H9 (cell line): ENCODE data around the gene LIF. TPM values are rescaled to one million over a fixed set of nuclear protein-coding genes. Genes with fewer than 3 reads are reported as not detected.
A peak's percentile ranks its signal among the peaks of the same experiment; 100 is the strongest.

ENCODE experiments used
- DNase-seq: peaks from one replicate; pipeline ENCODE4 v3.0.0-alpha.2; 2017
- H2AFZ ChIP-seq: one replicate; pipeline ENCODE4 v1.6.1; 2013; ENCODE audit warnings: mild to moderate bottlenecking, low read length, control low read depth, moderate library complexity
- H2AK5ac ChIP-seq: 2 replicates; pipeline ENCODE4 v1.6.1; 2013; ENCODE audit warnings: low read length, control low read depth, mixed read lengths; ENCODE audit not compliant: insufficient read length
- H2BK120ac ChIP-seq: one replicate; pipeline ENCODE4 v1.6.1; 2013; ENCODE audit warnings: low read depth, mild to moderate bottlenecking, low read length, control low read depth, inconsistent platforms; ENCODE audit not compliant: poor library complexity, severe bottlenecking
- H2BK12ac ChIP-seq: 2 replicates; pipeline ENCODE4 v1.6.1; 2013; ENCODE audit warnings: low read length, control low read depth, mixed read lengths, low read depth; ENCODE audit not compliant: insufficient read length
- H2BK15ac ChIP-seq: 2 replicates; pipeline ENCODE4 v1.6.1; 2013; ENCODE audit warnings: low read depth, low read length, control low read depth
- H2BK20ac ChIP-seq: one replicate; pipeline ENCODE4 v1.6.1; 2013; ENCODE audit warnings: low read depth, mild to moderate bottlenecking, low read length, control low read depth, inconsistent platforms; ENCODE audit not compliant: poor library complexity, severe bottlenecking
- H2BK5ac ChIP-seq: 2 replicates; pipeline ENCODE4 v1.6.1; 2013; ENCODE audit warnings: low read length, control low read depth, mixed read lengths; ENCODE audit not compliant: insufficient read length
- H3K14ac ChIP-seq: 2 replicates; pipeline ENCODE4 v1.6.1; 2013; ENCODE audit warnings: low read length, control low read depth; ENCODE audit not compliant: insufficient read depth
- H3K18ac ChIP-seq: 2 replicates; pipeline ENCODE4 v1.6.1; 2013; ENCODE audit warnings: low read depth, mild to moderate bottlenecking, mixed read lengths, low read length, control low read depth; ENCODE audit not compliant: insufficient read length
- H3K23ac ChIP-seq: 2 replicates; pipeline ENCODE4 v1.6.1; 2013; ENCODE audit warnings: low read length, control low read depth, mixed read lengths, low read depth; ENCODE audit not compliant: insufficient read length
- H3K23me2 ChIP-seq: 2 replicates; pipeline ENCODE4 v1.6.1; 2013; ENCODE audit warnings: low read depth, mild to moderate bottlenecking, mixed read lengths, low read length, control low read depth; ENCODE audit not compliant: insufficient read length, poor library complexity, severe bottlenecking
- H3K27ac ChIP-seq: 2 replicates; pipeline ENCODE4 v1.5.1; 2013; ENCODE audit warnings: low read length, control low read depth, mixed read lengths, low read depth; ENCODE audit not compliant: insufficient read length
- H3K27me3 ChIP-seq: 2 replicates; pipeline ENCODE4 v1.6.1; 2013; ENCODE audit warnings: low read length, control low read depth, inconsistent platforms; ENCODE audit not compliant: insufficient read depth
- H3K4ac ChIP-seq: 2 replicates; pipeline ENCODE4 v1.6.1; 2013; ENCODE audit warnings: low read depth, mild to moderate bottlenecking, control low read depth, inconsistent platforms, low read length, moderate library complexity
- H3K4me1 ChIP-seq: 2 replicates; pipeline ENCODE4 v1.6.1; 2013; ENCODE audit warnings: low read length, control low read depth, inconsistent platforms; ENCODE audit not compliant: insufficient read depth
- H3K4me2 ChIP-seq: 2 replicates; pipeline ENCODE4 v1.6.1; 2013; ENCODE audit warnings: low read length, control low read depth, mixed read lengths; ENCODE audit not compliant: insufficient read length, insufficient read depth
- H3K56ac ChIP-seq: 2 replicates; pipeline ENCODE4 v1.6.1; 2013; ENCODE audit warnings: low read depth, mild to moderate bottlenecking, mixed read lengths, low read length, control low read depth; ENCODE audit not compliant: insufficient read length
- H3K79me1 ChIP-seq: 2 replicates; pipeline ENCODE4 v1.6.1; 2013; ENCODE audit warnings: low read depth, mild to moderate bottlenecking, moderate library complexity, low read length, control low read depth, inconsistent platforms; ENCODE audit not compliant: insufficient read depth, poor library complexity, severe bottlenecking
- H3K79me2 ChIP-seq: 2 replicates; pipeline ENCODE4 v1.6.1; 2013; ENCODE audit warnings: low read length, control low read depth, inconsistent platforms; ENCODE audit not compliant: insufficient read depth
- H3K9ac ChIP-seq: 2 replicates; pipeline ENCODE4 v1.6.1; 2013; ENCODE audit warnings: low read length, control low read depth, mixed read lengths; ENCODE audit not compliant: insufficient read length; ENCODE audit errors: extremely low read depth
- H3K9me3 ChIP-seq: one replicate; pipeline ENCODE4 v1.6.1; 2013; ENCODE audit warnings: low read depth, low read length, inconsistent platforms; ENCODE audit not compliant: control insufficient read depth
- H3T11ph ChIP-seq: one replicate; pipeline ENCODE4 v1.6.1; 2013; ENCODE audit warnings: mild to moderate bottlenecking, low read length, control low read depth, inconsistent platforms
- H4K20me1 ChIP-seq: one replicate; pipeline ENCODE4 v1.6.1; 2013; ENCODE audit not compliant: control insufficient read depth, insufficient read length, insufficient read depth
- H4K5ac ChIP-seq: 2 replicates; pipeline ENCODE4 v1.6.1; 2013; ENCODE audit warnings: low read depth, mild to moderate bottlenecking, mixed read lengths, low read length, control low read depth; ENCODE audit not compliant: insufficient read length
- H4K8ac ChIP-seq: replicated peaks from 2 replicates; pipeline ENCODE4 v1.6.1; 2013; ENCODE audit warnings: low read length, control low read depth, mixed read lengths, low read depth; ENCODE audit not compliant: insufficient read length
- H4K91ac ChIP-seq: 2 replicates; pipeline ENCODE4 v1.6.1; 2013; ENCODE audit warnings: low read depth, mild to moderate bottlenecking, moderate library complexity, mixed read lengths, low read length, control low read depth; ENCODE audit not compliant: insufficient read length
- H3K27ac Mint-ChIP-seq, 3 experiments: 2 replicates in 2 of 3; 3 replicates in 1 of 3; pipeline ENCODE4 v1.8.0; 2020 to 2021; ENCODE audit warnings: mixed read lengths in 3 of 3, mild to moderate bottlenecking in 1 of 3, moderate library complexity in 1 of 3
- H3K27me3 Mint-ChIP-seq: 2 replicates; pipeline ENCODE4 v1.8.0; 2021; ENCODE audit warnings: low read depth, mild to moderate bottlenecking, moderate library complexity, mixed read lengths
- H3K36me3 Mint-ChIP-seq, 3 experiments: 2 replicates in 2 of 3; 3 replicates in 1 of 3; pipeline ENCODE4 v1.8.0; 2020 to 2021; ENCODE audit warnings: low read depth in 3 of 3, mixed read lengths in 3 of 3; ENCODE audit not compliant: insufficient read depth in 1 of 3
- H3K4me1 Mint-ChIP-seq, 2 experiments: 2 replicates each; pipeline ENCODE4 v1.8.0; 2020; ENCODE audit warnings: mixed read lengths in 2 of 2
- H3K4me3 Mint-ChIP-seq, 2 experiments: 2 replicates in 1 of 2; 3 replicates in 1 of 2; pipeline ENCODE4 v1.8.0; 2020 to 2021; ENCODE audit warnings: mild to moderate bottlenecking in 2 of 2, mixed read lengths in 2 of 2, moderate library complexity in 1 of 2
- H3K9me3 Mint-ChIP-seq, 2 experiments: 2 replicates in 1 of 2; 3 replicates in 1 of 2; pipeline ENCODE4 v1.8.0; 2020; ENCODE audit warnings: mild to moderate bottlenecking in 2 of 2, mixed read lengths in 2 of 2, moderate library complexity in 1 of 2
- CTCF ChIP-seq: fragments of 200-600 bp; sonication (generic); conservative IDR thresholded peaks from 3 replicates; pipeline ENCODE4 v1.8.0; 2021; ENCODE audit warnings: antibody characterized with exemption, mild to moderate bottlenecking
- WGBS: extraction: QIAGEN DNeasy Blood & Tissue Kit; methylation state at CpG from one replicate; pipeline ENCODE4 v1.1.7; 2013; ENCODE audit warnings: missing lambda C conversion rate, low lambda C conversion rate, mixed read lengths; ENCODE audit not compliant: insufficient read length; ENCODE audit errors: extremely low coverage; 5-methylcytosine and 5-hydroxymethylcytosine counted together
- total RNA-seq: library from RNA; stranded (reverse); gene quantifications from 2 replicates; pipeline ENCODE4 v1.2.1, GENCODE V29; 2021

LIF gene
- total RNA-seq, 1 experiment from 2014 or later, result 6.1 TPM

GRCh38 chr22:30228509-30229359 is 17.8 kb downstream of the LIF start:
- Histone ChIP-seq H4K5ac (no peak overlapping the region), H2BK12ac (no peak overlapping the region), H3K4me2 (no peak overlapping the region), H4K91ac (no peak overlapping the region), H2AFZ (no peak overlapping the region), H2BK120ac (no peak overlapping the region), H3K79me1 (no peaks in the 10 kb centered on the region), H4K8ac (no peak overlapping the region), H3K79me2 (no peaks in the 10 kb centered on the region), H2AK5ac (no peak overlapping the region), H2BK20ac (no peak overlapping the region), H3K23ac (no peak overlapping the region), H2BK15ac (no peak overlapping the region), H3K23me2 (no peaks in the 10 kb centered on the region), H3K18ac (peak overlapping the region; percentile 3), H3T11ph (no peak overlapping the region), H3K56ac (no peak overlapping the region), H3K14ac (no peak overlapping the region), H3K27ac (no peak overlapping the region), H4K20me1 (no peaks in the 10 kb centered on the region), H3K9me3 (no peaks in the 10 kb centered on the region), H3K27me3 (no peaks in the 10 kb centered on the region), H3K4me1 (peaks cover 2% of the 10 kb centered on the region; the same call in 1 of the 2 replicates), H3K9ac (no peak overlapping the region), H3K4ac (no peak overlapping the region), H2BK5ac (no peak overlapping the region)
- TF ChIP-seq CTCF, result no peak
- Mint-ChIP-seq H3K36me3 (no peaks in the 10 kb centered on the region), H3K9me3 (no peaks in the 10 kb centered on the region), H3K27ac (peak overlapping the region in 1 of 3 experiments; percentile 58; a peak in 3 of 7 replicates), H3K27me3 (peaks cover 4% of the 10 kb centered on the region), H3K4me3 (no peak overlapping the region; a peak in 1 of 5 replicates), H3K4me1 (peaks cover 20 to 28% of the 10 kb centered on the region in 2 experiments)
- no peak for DNase-seq
- no CpG with 5 or more reads among the region's 21 CpGs for WGBS
